GM23248 (cell line): ENCODE measurements around the gene ATP12A.

Experiments
- EZH2 ChIP-seq: fragments of 200-600 bp; sonication (generic); IDR thresholded peaks from 2 replicates; pipeline ENCODE4 v1.6.1; 2018; ENCODE audit warnings: antibody characterized with exemption, mild to moderate bottlenecking; ENCODE audit not compliant: insufficient read depth, poor library complexity, severe bottlenecking
- EZH2phosphoT487 ChIP-seq: fragments of 200-600 bp; sonication (generic); IDR thresholded peaks from 2 replicates; pipeline ENCODE4 v1.6.1; 2018; ENCODE audit warnings: antibody characterized with exemption, moderate library complexity, mild to moderate bottlenecking, low read depth; ENCODE audit not compliant: insufficient read depth

DNA sequence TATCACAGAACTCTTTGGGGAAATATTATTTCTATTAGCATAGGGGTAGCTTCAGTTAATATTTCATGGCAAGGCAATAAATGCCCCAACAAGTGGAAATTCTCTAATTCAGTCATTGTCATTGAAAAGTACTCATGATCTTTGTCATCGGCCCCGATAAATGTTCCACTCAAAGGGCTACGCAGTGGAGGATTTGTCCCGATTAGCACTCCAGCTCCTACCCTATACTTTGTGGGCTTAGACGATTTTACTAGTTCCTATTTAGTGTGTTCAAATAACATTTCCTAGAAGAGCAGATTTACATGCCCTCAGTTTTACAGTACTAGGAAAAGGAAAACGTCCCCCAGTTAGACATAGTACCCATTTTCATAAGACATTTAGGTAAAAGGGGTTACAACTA, 38.0 kb upstream of the ATP12A start:
- no peak for TF ChIP-seq EZH2phosphoT487
- TF ChIP-seq EZH2 = no peak
